ENCODE measurements around the gene GPR37. TPM values are rescaled to one million over a fixed set of nuclear protein-coding genes. Genes with fewer than 3 reads are reported as not detected.

The GPR37 gene
- polyA plus RNA-seq, 1 donor from 2014 or later, result 1.4 TPM

- no peaks in the 10 kb centered on the region for H3K9me3 ChIP-seq (ENCODE audit: low read length)
- H4K20me1 ChIP-seq (ENCODE audit: insufficient read depth), result no peaks in the 10 kb centered on the region
- no peak for TF ChIP-seq EZH2 (IDR thresholded peaks at IDR 0.05; ENCODE audit: borderline replicate concordance, insufficient read depth, low read length, poor library complexity, severe bottlenecking)
- no peak for TF ChIP-seq RAD21 (conservative IDR thresholded peaks at IDR 0.05)
- no peak for TF ChIP-seq POLR2AphosphoS5 (IDR thresholded peaks at IDR 0.05)
- no peak for TF ChIP-seq REST (IDR thresholded peaks at IDR 0.05; ENCODE audit: borderline replicate concordance)
- no peak for TF ChIP-seq TAF1 (IDR thresholded peaks at IDR 0.05; ENCODE audit: low read depth)
- no peak for TF ChIP-seq EP300 (conservative IDR thresholded peaks at IDR 0.05; ENCODE audit: poor library complexity, severe bottlenecking)
- TF ChIP-seq SMC3 (conservative IDR thresholded peaks at IDR 0.05; ENCODE audit: poor library complexity), result no peak
- no peak for TF ChIP-seq MXI1 (conservative IDR thresholded peaks at IDR 0.05; ENCODE audit: poor library complexity, severe bottlenecking)
- no peak for TF ChIP-seq CTCF (IDR thresholded peaks at IDR 0.05; ENCODE audit: poor library complexity, severe bottlenecking)
- no peak overlapping the region for H3K4me2 ChIP-seq (ENCODE audit: low read length)
- H3K27ac ChIP-seq (ENCODE audit: low read length), result no peak overlapping the region
- no peaks in the 10 kb centered on the region for H3K79me2 ChIP-seq (replicated peaks; ENCODE audit: insufficient read depth, low read length)
- H3F3A ChIP-seq (ENCODE audit: insufficient read depth, low read length, poor library complexity, severe bottlenecking), result no peaks in the 10 kb centered on the region
- no peak overlapping the region for H3K4me3 ChIP-seq (ENCODE audit: low read length)
- no peak overlapping the region for H3K9ac ChIP-seq (ENCODE audit: low read length)
- H3K36me3 ChIP-seq (ENCODE audit: insufficient read depth, low read length), result no peaks in the 10 kb centered on the region
- no peaks in the 10 kb centered on the region for H3K9me2 ChIP-seq (ENCODE audit: insufficient read depth, low read length)
- H3K27me3 ChIP-seq (ENCODE audit: insufficient read depth, low read depth, low read length), result peaks cover under 1% of the 10 kb centered on the region
- no peak overlapping the region for H2AFZ ChIP-seq (ENCODE audit: low read depth, low read length)
These were observed 7.3 kb downstream of the GPR37 start for GRCh38 chr7:124758327-124758726.

GRCh38 chr7:124754576-124755268, 10.9 kb downstream of the GPR37 start:
- no peak overlapping the region for H3K9ac ChIP-seq (ENCODE audit: low read length)

More at GRCh38 chr7:124754576-124755268, 10.9 kb downstream of the GPR37 start:
- Histone ChIP-seq H3K9me3 (ENCODE audit: low read length) (no peaks in the 10 kb centered on the region), H3K9me2 (ENCODE audit: insufficient read depth, low read length) (no peaks in the 10 kb centered on the region), H3F3A (ENCODE audit: insufficient read depth, low read length, poor library complexity, severe bottlenecking) (no peaks in the 10 kb centered on the region), H4K20me1 (ENCODE audit: insufficient read depth) (no peaks in the 10 kb centered on the region), H3K27me3 (ENCODE audit: insufficient read depth, low read depth, low read length) (no peaks in the 10 kb centered on the region), H3K4me3 (ENCODE audit: low read length) (no peak overlapping the region), H3K27ac (ENCODE audit: low read length) (no peak overlapping the region), H2AFZ (ENCODE audit: low read depth, low read length) (no peak overlapping the region), H3K79me2 (replicated peaks; ENCODE audit: insufficient read depth, low read length) (no peaks in the 10 kb centered on the region), H3K4me2 (ENCODE audit: low read length) (no peak overlapping the region), H3K36me3 (ENCODE audit: insufficient read depth, low read length) (no peaks in the 10 kb centered on the region)
- TF ChIP-seq EP300 (conservative IDR thresholded peaks at IDR 0.05; ENCODE audit: poor library complexity, severe bottlenecking) (no peak), EZH2 (IDR thresholded peaks at IDR 0.05; ENCODE audit: borderline replicate concordance, insufficient read depth, low read length, poor library complexity, severe bottlenecking) (no peak), TAF1 (IDR thresholded peaks at IDR 0.05; ENCODE audit: low read depth) (no peak), RAD21 (conservative IDR thresholded peaks at IDR 0.05) (no peak), POLR2AphosphoS5 (IDR thresholded peaks at IDR 0.05) (no peak), REST (IDR thresholded peaks at IDR 0.05; ENCODE audit: borderline replicate concordance) (no peak), SMC3 (conservative IDR thresholded peaks at IDR 0.05; ENCODE audit: poor library complexity) (no peak), CTCF (IDR thresholded peaks at IDR 0.05; ENCODE audit: poor library complexity, severe bottlenecking) (no peak), MXI1 (conservative IDR thresholded peaks at IDR 0.05; ENCODE audit: poor library complexity, severe bottlenecking) (no peak)
